Testis (tissue), 3 donors: ENCODE measurements around the gene SPRYD3. TPM values are rescaled to one million over a fixed set of nuclear protein-coding genes. Genes with fewer than 3 reads are reported as not detected.

Experiments used
- DNase-seq: peaks from one replicate; pipeline ENCODE4 v3.0.0-alpha.2; 2019
- H3K27ac ChIP-seq, 2 donors: fragments of 200-600 bp; sonication (generic); one replicate each; pipeline ENCODE4 v1.5.1; 2019
- H3K27me3 ChIP-seq: fragments of 200-600 bp; sonication (generic); one replicate; pipeline ENCODE4 v1.5.1; 2019
- H3K36me3 ChIP-seq: fragments of 200-600 bp; sonication (generic); one replicate; pipeline ENCODE4 v1.5.1; 2017; ENCODE audit warnings: low read depth; ENCODE audit errors: missing control alignments
- H3K4me1 ChIP-seq: fragments of 200-600 bp; sonication (generic); one replicate; pipeline ENCODE4 v1.5.1; 2019
- H3K4me3 ChIP-seq, 2 donors: fragments of 200-600 bp; sonication (generic); one replicate each; pipeline ENCODE4 v1.5.1; 2017 to 2019
- H3K9me3 ChIP-seq: fragments of 200-600 bp; sonication (generic); one replicate; pipeline ENCODE4 v1.5.1; 2017
- CTCF ChIP-seq, 3 experiments: fragments of 450-650 bp in 2 of 3; fragments of 200-600 bp in 1 of 3; sonication (generic) in 1 of 3; IDR thresholded peaks; one replicate each; pipeline ENCODE4 v1.5.1; 2016 to 2019; ENCODE audit warnings: antibody characterized with exemption in 3 of 3, mild to moderate bottlenecking in 2 of 3, moderate library complexity in 1 of 3
- POLR2A ChIP-seq: fragments of 450-650 bp; IDR thresholded peaks from one replicate; pipeline ENCODE4 v1.6.1; 2017; ENCODE audit warnings: antibody characterized with exemption, mild to moderate bottlenecking, moderate library complexity
- WGBS, 2 donors: methylation state at CpG; one replicate each; pipeline ENCODE4 v1.1.5; 2018; 5-methylcytosine and 5-hydroxymethylcytosine counted together
- intact Hi-C: fragments of 100-400 bp; cut with DNase I; formaldehyde crosslinking; loops from one replicate; pipeline ENCODE4 v1.15.1; 2023; ENCODE audit warnings: low total_unique reads
- polyA plus RNA-seq: library from polyadenylated mRNA; stranded (reverse); fragments of 350-450 nt; fragmentation: Illumina TruSeq; extraction: RNeasy Lipid Tissue Mini Kit (QIAGEN cat#74804); gene quantifications from one replicate; pipeline ENCODE4 v1.2.3, GENCODE V29; 2014; ENCODE audit warnings: low read depth, low replicate concordance; ENCODE audit not compliant: insufficient read depth
- total RNA-seq, 2 donors: library from RNA; depleted of rRNA; stranded (reverse); fragments of >200 nt; gene quantifications; one replicate each; pipeline ENCODE4 v1.2.3, GENCODE V29; 2016

Gene SPRYD3
- total and polyA plus RNA-seq, 3 donors from 2014 or later, result 27.7 to 29.5 (median 29.5) TPM

DNA sequence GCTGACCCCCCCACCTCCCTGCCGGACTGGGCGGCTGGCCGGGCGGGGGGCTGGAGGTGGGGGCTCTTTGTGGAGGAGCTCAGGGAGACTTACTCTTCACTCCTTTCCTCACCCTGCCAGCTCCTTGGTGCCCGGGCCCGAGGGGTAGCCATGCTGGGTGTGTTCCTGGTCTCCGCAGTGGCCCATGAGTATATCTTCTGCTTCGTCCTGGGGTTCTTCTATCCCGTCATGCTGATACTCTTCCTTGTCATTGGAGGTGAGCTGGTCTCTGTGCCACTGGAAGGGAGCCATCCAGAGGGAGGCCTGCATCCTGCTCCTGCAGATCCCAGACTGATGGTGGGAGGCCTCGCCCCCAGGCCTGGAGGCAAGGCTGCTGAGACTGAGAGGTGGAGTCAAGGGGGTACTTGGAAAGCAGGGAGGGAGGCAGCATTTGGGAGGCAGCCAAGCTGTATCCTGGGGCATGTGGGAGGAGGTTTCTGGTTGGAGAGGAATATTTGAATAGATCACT lies 43.8 kb upstream of the SPRYD3 start:
- H3K27me3 ChIP-seq, result no peaks in the 10 kb centered on the region
- WGBS, 2 donors, result 89% methylated on average over 8 to 10 of the region's 10 CpGs

GRCh38 chr12:53120685-53121525 lies 41.7 kb upstream of the SPRYD3 start:
- Histone ChIP-seq H3K4me1 (no peaks in the 10 kb centered on the region), H3K4me3 (no peak overlapping the region), H3K27ac (no peak overlapping the region), H3K36me3 (no peaks in the 10 kb centered on the region), H3K9me3 (no peaks in the 10 kb centered on the region), H3K27me3 (no peaks in the 10 kb centered on the region)
- no peak for DNase-seq
- 72 to 74% methylated on average over 12 of the region's 12 CpGs for WGBS, 2 donors
- intact Hi-C loops, result no loop called here
- no peak for TF ChIP-seq POLR2A
- no peak for TF ChIP-seq CTCF (IDR thresholded peaks at IDR 0.05)

More for the DNA sequence above, 43.8 kb upstream of the SPRYD3 start:
- Histone ChIP-seq H3K4me3 (no peak overlapping the region), H3K9me3 (no peaks in the 10 kb centered on the region), H3K4me1 (no peaks in the 10 kb centered on the region), H3K27ac (no peak overlapping the region), H3K36me3 (no peaks in the 10 kb centered on the region)
- no peak for DNase-seq
- intact Hi-C loops, result no loop called here
- no peak for TF ChIP-seq CTCF (IDR thresholded peaks at IDR 0.05)
- TF ChIP-seq POLR2A, result no peak

- no peak for DNase-seq
- TF ChIP-seq CTCF (IDR thresholded peaks at IDR 0.05) (no peak), POLR2A (no peak)
Observed at GRCh38 chr12:53118751-53119300, 39.6 kb upstream of the SPRYD3 start.

DNA sequence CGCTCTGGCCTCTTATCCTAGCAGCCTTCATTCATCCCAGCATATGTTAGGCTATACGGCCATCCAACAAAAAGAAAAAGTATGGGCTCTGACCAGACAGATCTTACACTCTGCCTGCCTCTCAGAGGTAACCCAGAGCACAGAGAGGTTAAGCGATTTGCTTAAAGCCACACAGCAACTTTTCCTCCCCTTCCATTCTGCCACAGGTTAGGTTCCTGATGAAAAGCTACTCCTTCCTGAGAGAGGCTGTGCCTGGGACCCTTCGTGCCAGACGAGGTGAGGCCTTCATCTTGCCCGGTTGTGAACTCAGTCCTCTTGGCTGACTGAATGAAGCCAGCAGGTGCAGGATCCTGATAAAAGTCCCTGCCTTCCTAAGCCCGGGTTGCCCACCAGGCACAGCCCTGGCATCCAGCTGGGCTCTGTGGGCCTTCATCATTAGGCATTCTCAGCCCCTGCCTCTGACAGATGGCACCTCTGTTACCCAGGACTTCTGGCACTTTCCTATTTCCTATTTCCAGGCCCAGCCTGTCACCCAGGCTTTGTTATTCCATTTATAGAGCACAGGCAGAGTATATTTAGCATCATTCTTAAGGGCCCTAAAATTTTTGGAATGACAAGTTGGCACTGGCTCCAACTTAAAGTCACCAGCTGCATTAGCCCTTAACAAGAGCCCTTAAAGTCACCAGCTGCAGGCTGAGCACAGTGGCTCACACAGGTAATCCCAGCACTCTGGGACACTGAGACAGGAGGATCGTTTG lies 36.9 kb upstream of the SPRYD3 start:
- no peaks in the 10 kb centered on the region for H3K9me3 ChIP-seq
- no peaks in the 10 kb centered on the region for H3K4me1 ChIP-seq
- TF ChIP-seq CTCF (IDR thresholded peaks at IDR 0.05) (no peak), POLR2A (no peak)
- intact Hi-C loops, result no loop called here
- WGBS, 2 donors, result 78 to 81% methylated on average over 7 to 8 of the region's 8 CpGs
- peak overlapping the region in 1 of 2 donors; percentile 39 for H3K4me3 ChIP-seq
- no peak overlapping the region for H3K27ac ChIP-seq
- H3K27me3 ChIP-seq, result no peaks in the 10 kb centered on the region
- no peak for DNase-seq
- H3K36me3 ChIP-seq, result no peaks in the 10 kb centered on the region

More at GRCh38 chr12:53118751-53119300, 39.6 kb upstream of the SPRYD3 start:
- Histone ChIP-seq H3K9me3 (no peaks in the 10 kb centered on the region), H3K27me3 (no peaks in the 10 kb centered on the region), H3K27ac (no peak overlapping the region), H3K4me3 (no peak overlapping the region), H3K36me3 (no peaks in the 10 kb centered on the region), H3K4me1 (no peaks in the 10 kb centered on the region)
- 95% methylated on average over 6 to 8 of the region's 8 CpGs for WGBS, 2 donors
- intact Hi-C loops, result no loop called here
